Hepatocyte (in vitro differentiated cells): ENCODE measurements around the gene FASN.

Experiments
- CTCF ChIP-seq: fragments of 200-600 bp; sonication (generic); IDR thresholded peaks from 2 replicates; pipeline ENCODE4 v1.5.1; 2016; ENCODE audit warnings: antibody characterized with exemption, mild to moderate bottlenecking; ENCODE audit not compliant: poor library complexity
- EZH2 ChIP-seq: fragments of 200-600 bp; sonication (generic); IDR thresholded peaks from 2 replicates; pipeline ENCODE4 v1.6.1; 2016; ENCODE audit warnings: antibody characterized with exemption, mild to moderate bottlenecking, borderline replicate concordance

- TF ChIP-seq CTCF (no peak), EZH2 (no peak)
Measured at GRCh38 chr17:82049521-82049971, 48.5 kb downstream of the FASN start.
